Loucy (cell line): ENCODE data around the gene BBX.
"Not testable (repeated sequence)": the region's sequence is repeated elsewhere in the genome, so short reads cannot be mapped to it uniquely, and the experiment has no call there.

ENCODE experiments used
- H2AFZ ChIP-seq: fragments of 200-600 bp; sonication (generic); 2 replicates; pipeline ENCODE4 v1.6.0; 2016; ENCODE audit warnings: antibody characterized with exemption, mild to moderate bottlenecking, low read length, moderate library complexity
- H3F3A ChIP-seq: fragments of 200-600 bp; 2 replicates; pipeline ENCODE4 v1.6.0; 2016; ENCODE audit warnings: antibody characterized with exemption, low read depth, mild to moderate bottlenecking
- H3K27me3 ChIP-seq: fragments of 200-600 bp; sonication (generic); 2 replicates; pipeline ENCODE4 v1.6.1; 2014; ENCODE audit warnings: low read length, mild to moderate bottlenecking; ENCODE audit not compliant: insufficient read depth, poor library complexity, severe bottlenecking
- H3K36me3 ChIP-seq: fragments of 200-600 bp; sonication (generic); 2 replicates; pipeline ENCODE4 v1.6.1; 2016; ENCODE audit warnings: low read length; ENCODE audit not compliant: insufficient read depth
- H3K4me1 ChIP-seq: fragments of 200-600 bp; sonication (generic); 2 replicates; pipeline ENCODE4 v1.5.1; 2014; ENCODE audit warnings: low read length, mild to moderate bottlenecking; ENCODE audit not compliant: insufficient read depth, poor library complexity, severe bottlenecking
- H3K4me2 ChIP-seq: fragments of 200-600 bp; sonication (generic); 2 replicates; pipeline ENCODE4 v1.6.0; 2014; ENCODE audit warnings: antibody characterized with exemption, low read length, low read depth, mild to moderate bottlenecking; ENCODE audit not compliant: poor library complexity, severe bottlenecking
- H3K4me3 ChIP-seq: fragments of 200-600 bp; sonication (generic); 2 replicates; pipeline ENCODE4 v1.5.1; 2014; ENCODE audit warnings: low read length, mild to moderate bottlenecking, mixed read lengths; ENCODE audit not compliant: poor library complexity, severe bottlenecking
- H3K79me2 ChIP-seq: fragments of 200-600 bp; sonication (generic); 2 replicates; pipeline ENCODE4 v1.6.1; 2014; ENCODE audit warnings: low read length; ENCODE audit not compliant: insufficient read depth
- H3K9ac ChIP-seq: fragments of 200-600 bp; sonication (generic); 2 replicates; pipeline ENCODE4 v1.6.0; 2014; ENCODE audit warnings: mild to moderate bottlenecking, low read depth, low read length, moderate library complexity; ENCODE audit not compliant: poor library complexity, severe bottlenecking
- H3K9me2 ChIP-seq: fragments of 200-600 bp; sonication (generic); replicated peaks from 2 replicates; pipeline ENCODE4 v1.6.1; 2016; ENCODE audit warnings: low read depth, low read length, mixed read lengths
- H3K9me3 ChIP-seq: fragments of 200-600 bp; sonication (generic); 2 replicates; pipeline ENCODE4 v1.6.1; 2014; ENCODE audit warnings: mild to moderate bottlenecking, antibody characterized with exemption, low read length, low read depth; ENCODE audit not compliant: insufficient read depth
- H4K20me1 ChIP-seq: fragments of 200-600 bp; sonication (generic); 2 replicates; pipeline ENCODE4 v1.6.0; 2014; ENCODE audit warnings: antibody characterized with exemption, low read length, mild to moderate bottlenecking; ENCODE audit not compliant: insufficient read depth, poor library complexity, severe bottlenecking
- EZH2phosphoT487 ChIP-seq: fragments of 200-600 bp; IDR thresholded peaks from 2 replicates; pipeline ENCODE4 v1.6.1; 2018; ENCODE audit warnings: antibody characterized with exemption, mild to moderate bottlenecking, moderate library complexity, borderline replicate concordance
- TF ChIP-seq, protein P1 (sequence below): fragments of 200-600 bp; sonication (generic); conservative IDR thresholded peaks from 2 replicates; pipeline ENCODE4 v1.5.1; 2014; ENCODE audit warnings: mild to moderate bottlenecking, antibody characterized with exemption, low read length

The BBX gene

DNA sequence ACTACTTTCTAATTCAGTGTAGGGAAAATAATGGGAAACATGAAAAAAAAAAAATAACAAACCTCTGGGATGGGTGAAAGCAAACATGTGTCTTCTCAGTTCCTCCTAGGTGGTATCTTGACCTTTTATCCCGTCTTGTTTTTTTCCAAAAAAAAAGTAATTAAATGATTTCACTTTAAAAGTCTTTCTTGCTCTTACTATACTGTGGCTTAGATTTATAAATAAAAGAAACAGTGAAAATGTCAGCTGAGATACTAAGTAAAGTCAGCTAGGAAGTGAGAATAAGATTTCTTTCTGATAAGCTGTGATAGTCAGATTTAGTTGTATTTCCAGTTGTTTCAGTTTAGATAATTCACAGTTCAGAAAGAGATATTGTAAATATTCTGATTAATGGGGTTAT, 37.4 kb downstream of the BBX start:
- H4K20me1 ChIP-seq: peaks cover 21% of the 10 kb centered on the region
- peaks cover 62% of the 10 kb centered on the region; the same call in 1 of the 2 replicates for H3K79me2 ChIP-seq
- H3F3A ChIP-seq: no peaks in the 10 kb centered on the region
- no peaks in the 10 kb centered on the region for H3K27me3 ChIP-seq
- H2AFZ ChIP-seq: no peak overlapping the region
- no peaks in the 10 kb centered on the region for H3K36me3 ChIP-seq
- peaks cover 16% of the 10 kb centered on the region for H3K4me1 ChIP-seq
- TF ChIP-seq EZH2phosphoT487: no peak
- TF ChIP-seq, protein P1, sequence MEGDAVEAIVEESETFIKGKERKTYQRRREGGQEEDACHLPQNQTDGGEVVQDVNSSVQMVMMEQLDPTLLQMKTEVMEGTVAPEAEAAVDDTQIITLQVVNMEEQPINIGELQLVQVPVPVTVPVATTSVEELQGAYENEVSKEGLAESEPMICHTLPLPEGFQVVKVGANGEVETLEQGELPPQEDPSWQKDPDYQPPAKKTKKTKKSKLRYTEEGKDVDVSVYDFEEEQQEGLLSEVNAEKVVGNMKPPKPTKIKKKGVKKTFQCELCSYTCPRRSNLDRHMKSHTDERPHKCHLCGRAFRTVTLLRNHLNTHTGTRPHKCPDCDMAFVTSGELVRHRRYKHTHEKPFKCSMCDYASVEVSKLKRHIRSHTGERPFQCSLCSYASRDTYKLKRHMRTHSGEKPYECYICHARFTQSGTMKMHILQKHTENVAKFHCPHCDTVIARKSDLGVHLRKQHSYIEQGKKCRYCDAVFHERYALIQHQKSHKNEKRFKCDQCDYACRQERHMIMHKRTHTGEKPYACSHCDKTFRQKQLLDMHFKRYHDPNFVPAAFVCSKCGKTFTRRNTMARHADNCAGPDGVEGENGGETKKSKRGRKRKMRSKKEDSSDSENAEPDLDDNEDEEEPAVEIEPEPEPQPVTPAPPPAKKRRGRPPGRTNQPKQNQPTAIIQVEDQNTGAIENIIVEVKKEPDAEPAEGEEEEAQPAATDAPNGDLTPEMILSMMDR: no peak
- no peak overlapping the region for H3K4me2 ChIP-seq
- H3K9me2 ChIP-seq: no peaks in the 10 kb centered on the region
- H3K9ac ChIP-seq: no peak overlapping the region
- H3K4me3 ChIP-seq: no peak overlapping the region
- no peaks in the 10 kb centered on the region for H3K9me3 ChIP-seq

DNA sequence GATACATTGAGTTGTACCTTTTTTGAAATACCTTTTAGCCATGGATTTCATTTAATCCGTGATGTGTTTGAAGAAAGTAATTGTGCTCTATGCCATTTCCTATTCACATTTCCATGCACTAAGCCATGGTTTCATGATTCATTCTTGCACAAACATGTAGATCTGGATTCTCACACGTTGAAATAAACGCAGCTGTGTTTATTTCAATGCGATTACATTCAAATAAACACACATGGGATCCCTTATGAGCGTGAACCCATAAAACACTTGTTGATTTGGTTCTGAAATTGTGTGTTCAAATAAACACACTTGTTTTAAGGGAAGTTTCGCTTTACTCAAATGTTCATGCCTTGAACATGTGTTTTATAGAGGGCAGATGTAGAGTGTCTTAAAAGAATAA, 39.2 kb downstream of the BBX start:
- no peak overlapping the region for H3K4me2 ChIP-seq
- H3K9me2 ChIP-seq: no peaks in the 10 kb centered on the region
- no peak overlapping the region for H3K4me3 ChIP-seq
- no peak overlapping the region for H3K9ac ChIP-seq
- peaks cover 64% of the 10 kb centered on the region; the same call in 1 of the 2 replicates for H3K79me2 ChIP-seq
- no peak overlapping the region for H2AFZ ChIP-seq
- peaks cover 16% of the 10 kb centered on the region for H3K4me1 ChIP-seq
- peaks cover 20% of the 10 kb centered on the region for H4K20me1 ChIP-seq
- H3K9me3 ChIP-seq: no peaks in the 10 kb centered on the region
- H3K36me3 ChIP-seq: no peaks in the 10 kb centered on the region
- H3F3A ChIP-seq: no peaks in the 10 kb centered on the region
- H3K27me3 ChIP-seq: no peaks in the 10 kb centered on the region
- TF ChIP-seq EZH2phosphoT487: no peak
- TF ChIP-seq, protein P1: no peak

DNA sequence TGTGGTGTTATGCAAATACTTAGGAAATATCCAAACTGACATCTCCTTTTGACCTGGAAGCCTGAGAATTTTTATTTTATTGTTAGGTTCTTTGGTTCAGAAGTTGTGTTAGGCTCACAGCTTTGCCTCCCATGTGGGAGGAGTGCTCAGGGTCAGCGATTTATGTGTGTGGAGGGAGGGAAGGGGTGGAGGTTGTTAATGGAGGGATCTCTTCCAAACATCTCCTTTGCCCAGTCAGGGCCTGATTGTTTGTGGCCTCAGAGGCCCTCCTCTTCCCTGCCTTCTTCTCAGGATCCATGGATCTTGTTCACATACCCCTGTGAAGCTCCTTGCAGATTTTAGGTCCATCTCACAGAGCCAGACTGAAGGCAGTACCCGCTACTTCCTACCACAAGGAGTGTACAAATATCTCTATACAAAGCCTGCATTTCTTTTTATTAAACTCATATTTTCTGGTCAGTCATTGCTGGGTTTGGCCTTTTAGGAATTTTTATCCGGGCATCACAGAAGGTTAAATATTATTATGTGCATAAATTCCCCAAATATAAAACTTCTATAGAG, 40.3 kb downstream of the BBX start:
- H3K79me2 ChIP-seq: peaks cover 65% of the 10 kb centered on the region
- no peaks in the 10 kb centered on the region for H3K27me3 ChIP-seq
- no peaks in the 10 kb centered on the region for H3K9me2 ChIP-seq
- H4K20me1 ChIP-seq: peaks cover 20% of the 10 kb centered on the region
- no peak overlapping the region for H2AFZ ChIP-seq
- no peaks in the 10 kb centered on the region for H3F3A ChIP-seq
- H3K36me3 ChIP-seq: no peaks in the 10 kb centered on the region
- TF ChIP-seq EZH2phosphoT487: no peak
- TF ChIP-seq, protein P1: no peak
- H3K9me3 ChIP-seq: no peaks in the 10 kb centered on the region
- peaks cover 16% of the 10 kb centered on the region for H3K4me1 ChIP-seq
- H3K4me3 ChIP-seq: no peak overlapping the region
- no peak overlapping the region for H3K9ac ChIP-seq
- H3K4me2 ChIP-seq: no peak overlapping the region

DNA sequence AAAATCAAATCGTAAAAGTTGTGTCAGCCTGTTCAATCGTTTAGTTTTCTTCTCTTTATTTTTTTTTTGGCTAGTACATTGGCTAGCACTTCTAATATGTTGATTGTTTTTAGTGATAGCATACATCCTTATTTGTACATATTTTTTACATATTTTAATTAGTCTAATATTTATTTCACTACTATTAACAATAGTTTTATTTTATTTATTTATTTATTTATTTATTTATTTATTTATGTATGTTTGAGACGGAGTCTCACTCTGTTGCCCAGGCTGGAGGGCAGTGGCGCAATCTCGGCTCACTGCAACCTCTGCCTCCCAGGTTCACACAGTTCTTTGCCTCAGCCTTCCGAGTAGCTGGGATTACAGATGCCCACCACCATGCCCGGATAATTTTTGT, 42.5 kb downstream of the BBX start:
- H3K9ac ChIP-seq, H2AFZ ChIP-seq, H3K4me2 ChIP-seq, H3K27me3 ChIP-seq, H3K9me2 ChIP-seq, H3K36me3 ChIP-seq, H3K9me3 ChIP-seq, H3K4me3 ChIP-seq, H3F3A ChIP-seq: not testable (repeated sequence)
- peaks cover 74% of the 10 kb centered on the region for H3K79me2 ChIP-seq
- H4K20me1 ChIP-seq: peaks cover 20% of the 10 kb centered on the region
- peaks cover 16% of the 10 kb centered on the region for H3K4me1 ChIP-seq

DNA sequence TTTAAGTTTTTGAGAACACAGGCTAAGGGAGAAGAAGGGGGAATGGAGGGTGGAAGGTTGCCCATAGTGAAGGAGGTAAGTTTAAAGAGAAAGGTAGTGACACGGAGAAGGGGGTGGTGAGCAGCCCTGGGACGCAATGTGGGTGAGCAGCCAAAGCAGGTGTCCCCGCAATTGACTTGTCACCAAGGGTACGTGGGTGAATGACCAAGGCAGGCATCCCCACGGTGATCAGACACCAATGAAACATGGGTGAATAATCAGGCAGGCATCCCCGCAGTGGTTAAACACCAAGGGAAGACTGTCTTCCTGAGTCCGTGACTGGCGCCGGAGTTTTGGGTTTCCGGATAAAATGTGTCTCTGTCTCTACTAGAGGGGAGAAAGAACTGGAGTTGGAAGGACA, 48.3 kb downstream of the BBX start:
- not testable (repeated sequence) for H2AFZ ChIP-seq, H3K4me2 ChIP-seq, H3K4me1 ChIP-seq, H3K9me3 ChIP-seq, H3F3A ChIP-seq, H3K9ac ChIP-seq, H3K36me3 ChIP-seq, H3K27me3 ChIP-seq, H3K9me2 ChIP-seq, H3K4me3 ChIP-seq
- Histone ChIP-seq H3K79me2 (peaks cover 52% of the 10 kb centered on the region), H4K20me1 (peaks cover 28% of the 10 kb centered on the region)
